Right lung (tissue), 10 donors: ENCODE measurements around the gene CENPX. TPM values are rescaled to one million over a fixed set of nuclear protein-coding genes. Genes with fewer than 3 reads are reported as not detected.

Source experiments
- DNase-seq, 2 donors: peaks; one replicate each; pipeline ENCODE4 v3.0.0-alpha.2; 2013
- long read RNA-seq, 8 donors: transcript quantifications; one replicate each; lab custom pipeline, GENCODE V29; 2026
- polyA plus RNA-seq, 5 donors: library from polyadenylated mRNA; unstranded; fragments of 120-200 nt; gene quantifications; one replicate each; pipeline versions ENCODE4 v1.2.1 to v1.2.3, GENCODE V29; 2013; ENCODE audit warnings: inconsistent platforms in 1 of 5, low replicate concordance in 1 of 5; ENCODE audit not compliant: insufficient read length in 5 of 5, insufficient read depth in 1 of 5

Gene CENPX
- polyA plus RNA-seq, result 10 to 100 TPM; 43.6 to 68.6 (median 50.9) TPM
- long read RNA-seq, donor 1, transcript CENPX-202 (5 exons, 805 nt), result minor isoform, 22 of 71 reads
- long read RNA-seq, donor 1, transcript CENPX-208 (5 exons, 799 nt), result minor isoform, 5 of 71 reads
- long read RNA-seq, donor 1, transcript CENPX-201 (4 exons, 751 nt), result major isoform, 30 of 71 reads
- long read RNA-seq, donor 1, partial matches to known transcripts, result 8 of 71 reads
- long read RNA-seq, donor 1, other reads (novel, unspliced or antisense), result 0 of 71 reads
- long read RNA-seq, donor 2, transcript CENPX-202 (5 exons, 805 nt), result minor isoform, 16 of 45 reads
- long read RNA-seq, donor 2, transcript CENPX-201 (4 exons, 751 nt), result major isoform, 22 of 45 reads
- long read RNA-seq, donor 2, partial matches to known transcripts, result 0 of 45 reads
- long read RNA-seq, donor 2, other reads (novel, unspliced or antisense), result 0 of 45 reads
- long read RNA-seq, donor 3, transcript CENPX-201 (4 exons, 751 nt), result minor isoform, 29 of 80 reads
- long read RNA-seq, donor 3, transcript CENPX-205 (4 exons, 752 nt), result minor isoform, 5 of 80 reads
- long read RNA-seq, donor 3, transcript CENPX-202 (5 exons, 805 nt), result major isoform, 35 of 80 reads
- long read RNA-seq, donor 3, partial matches to known transcripts, result 0 of 80 reads
- long read RNA-seq, donor 3, other reads (novel, unspliced or antisense), result 5 of 80 reads
- long read RNA-seq, donor 4, transcript CENPX-201 (4 exons, 751 nt), result major isoform, 14 of 30 reads
- long read RNA-seq, donor 4, transcript CENPX-202 (5 exons, 805 nt), result minor isoform, 13 of 30 reads
- long read RNA-seq, donor 4, partial matches to known transcripts, result 0 of 30 reads
- long read RNA-seq, donor 4, other reads (novel, unspliced or antisense), result 0 of 30 reads
- long read RNA-seq, donor 5, transcript CENPX-206 (4 exons, 710 nt), result minor isoform, 7 of 112 reads
- long read RNA-seq, donor 5, transcript CENPX-201 (4 exons, 751 nt), result major isoform, 52 of 112 reads
- long read RNA-seq, donor 5, transcript CENPX-202 (5 exons, 805 nt), result minor isoform, 33 of 112 reads
- long read RNA-seq, donor 5, transcript CENPX-210 (5 exons, 730 nt), result minor isoform, 5 of 112 reads
- long read RNA-seq, donor 5, partial matches to known transcripts, result 6 of 112 reads
- long read RNA-seq, donor 5, other reads (novel, unspliced or antisense), result 0 of 112 reads
- long read RNA-seq, donor 6, transcript CENPX-202 (5 exons, 805 nt), result major isoform, 37 of 131 reads
- long read RNA-seq, donor 6, transcript CENPX-210 (5 exons, 730 nt), result minor isoform, 5 of 131 reads
- long read RNA-seq, donor 6, transcript CENPX-201 (4 exons, 751 nt), result minor isoform, 36 of 131 reads
- long read RNA-seq, donor 6, transcript CENPX-206 (4 exons, 710 nt), result minor isoform, 5 of 131 reads
- long read RNA-seq, donor 6, partial matches to known transcripts, result 5 of 131 reads
- long read RNA-seq, donor 6, other reads (novel, unspliced or antisense), result 35 of 131 reads
- long read RNA-seq, donor 7, transcript CENPX-201 (4 exons, 751 nt), result major isoform, 27 of 167 reads
- long read RNA-seq, donor 7, transcript CENPX-202 (5 exons, 805 nt), result minor isoform, 25 of 167 reads
- long read RNA-seq, donor 7, transcript CENPX-206 (4 exons, 710 nt), result minor isoform, 8 of 167 reads
- long read RNA-seq, donor 7, partial matches to known transcripts, result 30 of 167 reads
- long read RNA-seq, donor 7, other reads (novel, unspliced or antisense), result 65 of 167 reads
- long read RNA-seq, donor 8, transcript CENPX-201 (4 exons, 751 nt), result major isoform, 14 of 31 reads
- long read RNA-seq, donor 8, transcript CENPX-202 (5 exons, 805 nt), result minor isoform, 9 of 31 reads
- long read RNA-seq, donor 8, partial matches to known transcripts, result 0 of 31 reads
- long read RNA-seq, donor 8, other reads (novel, unspliced or antisense), result 0 of 31 reads

GRCh38 chr17:82022310-82022980 is at the start of gene CENPX:
TSS of gene CENPX (minus strand) at chr17:82022878. CDS start at chr17:82022861, 17 bp downstream.
- no peak for DNase-seq

- DNase-seq, result no peak
Observed at GRCh38 chr17:82070611-82071010, 47.9 kb upstream of the CENPX start.

GRCh38 chr17:82065638-82066303 is 43.1 kb upstream of the CENPX start, which contains the start of gene DUS1L:
TSS of gene DUS1L (minus strand) at chr17:82065804. CDS start at chr17:82065059, 745 bp downstream.
- DNase-seq, result peak; percentile 43 to 61

DNA sequence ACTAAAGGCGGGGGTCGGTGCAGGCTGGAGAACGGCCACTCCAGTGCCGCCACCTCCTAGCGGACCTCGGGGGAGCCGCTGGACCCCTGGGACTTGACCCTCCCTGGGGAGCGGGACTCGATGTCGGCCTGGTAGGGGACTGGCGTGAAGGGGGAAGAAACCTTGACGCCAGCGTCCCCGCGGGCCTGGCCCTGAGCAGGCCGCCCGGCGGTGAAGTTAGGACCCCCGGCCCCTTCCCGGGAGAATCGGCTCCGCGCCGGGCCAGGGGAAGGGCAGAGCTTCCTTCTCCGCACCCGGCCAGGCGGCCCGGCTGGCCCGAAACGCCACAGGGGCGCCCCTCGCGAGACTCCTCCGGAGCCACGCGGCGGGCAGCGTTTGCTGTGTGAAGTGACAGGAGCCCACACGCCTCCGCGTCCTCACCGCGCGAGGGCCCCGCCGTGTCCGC is 42.5 kb upstream of the CENPX start:
- DNase-seq, result no peak

GRCh38 chr17:82064433-82065192 is 41.9 kb upstream of the CENPX start:
- no peak for DNase-seq

GRCh38 chr17:82063424-82064415 is 41.0 kb upstream of the CENPX start:
- DNase-seq, result no peak

- no peak for DNase-seq
Observed at GRCh38 chr17:82062984-82063368, 40.3 kb upstream of the CENPX start.

DNA sequence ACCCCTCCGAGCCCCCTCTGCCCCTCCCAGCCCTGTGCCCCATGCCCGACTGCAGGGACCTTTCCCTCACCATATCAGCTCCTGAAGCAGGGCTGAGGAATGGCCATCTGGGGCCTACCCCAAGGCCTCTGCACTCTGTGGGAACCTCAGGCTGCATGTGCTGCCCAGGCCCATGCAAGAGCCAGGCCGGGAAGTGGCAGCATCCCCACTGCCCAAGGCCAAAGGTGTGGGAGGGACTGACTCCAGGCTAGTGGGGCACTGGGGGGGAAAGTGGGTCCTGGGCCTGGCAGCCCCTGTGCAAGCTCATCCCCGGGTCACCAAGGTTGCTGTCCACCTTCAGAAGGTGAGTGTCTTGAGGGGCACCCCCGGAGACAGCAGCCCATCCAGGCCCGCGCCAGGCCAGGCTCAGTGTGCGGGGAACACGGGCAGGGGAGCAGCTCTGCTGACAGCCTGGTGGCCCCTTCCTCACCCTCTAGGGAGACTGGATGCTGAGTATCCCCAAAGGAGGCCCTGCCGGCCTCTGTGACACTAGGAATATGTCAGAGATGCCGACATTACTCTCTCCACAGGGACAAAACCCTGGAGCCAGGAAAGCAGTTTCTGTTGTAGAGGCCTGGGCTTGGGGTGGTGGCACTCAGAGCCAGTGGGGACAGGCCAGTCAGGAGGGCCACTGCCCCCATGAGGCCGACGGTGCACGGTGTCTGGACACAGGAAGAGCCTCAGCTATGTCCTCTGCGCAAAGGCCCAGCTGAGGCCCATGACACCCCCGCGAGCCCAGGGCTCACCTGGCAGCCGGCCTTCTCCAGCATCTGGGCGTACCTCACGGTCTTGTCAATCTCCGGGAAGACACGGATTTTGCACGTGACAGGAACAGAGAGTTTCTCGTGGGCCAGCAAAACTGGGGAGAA is 39.7 kb upstream of the CENPX start:
- no peak for DNase-seq

GRCh38 chr17:82061047-82061925 is 38.6 kb upstream of the CENPX start:
- DNase-seq, result no peak

GRCh38 chr17:82060614-82061013 is 37.9 kb upstream of the CENPX start:
- no peak for DNase-seq

- DNase-seq, result no peak
Observed at GRCh38 chr17:82060001-82060380, 37.3 kb upstream of the CENPX start.

DNA sequence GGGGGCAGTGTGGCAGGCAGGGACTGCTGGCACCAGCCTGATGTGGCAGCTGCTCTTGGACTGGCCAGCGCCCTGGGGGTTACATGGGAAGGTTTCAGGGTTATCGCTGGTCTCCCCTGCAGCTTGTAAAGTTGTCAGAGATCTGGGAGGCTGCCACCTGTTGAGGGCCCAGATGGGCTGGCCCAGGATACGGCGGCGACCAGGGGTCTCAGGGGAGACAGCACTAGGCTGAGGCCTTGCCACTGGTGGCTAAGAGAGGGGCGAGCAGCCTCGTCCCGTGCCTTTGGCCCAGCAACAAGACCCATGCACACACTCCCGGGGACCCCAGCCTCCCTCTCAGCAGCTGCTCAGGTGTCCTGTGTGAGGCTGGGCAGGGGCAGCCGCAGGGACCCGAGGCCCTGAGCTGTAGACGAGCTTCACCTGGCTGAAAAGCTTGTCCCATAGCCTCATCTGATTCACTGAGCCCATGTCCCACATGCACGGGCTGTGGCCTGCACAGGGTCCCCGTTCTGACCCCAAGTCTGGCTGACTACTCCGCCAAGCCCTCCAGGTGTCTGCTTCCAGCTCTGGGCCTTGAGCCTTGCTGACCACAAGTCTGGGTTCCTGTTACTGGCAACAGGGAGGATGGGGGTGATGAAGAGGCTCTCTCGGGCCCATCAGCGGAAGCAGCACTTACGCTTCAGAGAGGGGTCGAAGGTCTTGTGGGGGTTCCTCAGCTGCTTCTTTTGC is 36.8 kb upstream of the CENPX start:
- DNase-seq, result no peak

DNA sequence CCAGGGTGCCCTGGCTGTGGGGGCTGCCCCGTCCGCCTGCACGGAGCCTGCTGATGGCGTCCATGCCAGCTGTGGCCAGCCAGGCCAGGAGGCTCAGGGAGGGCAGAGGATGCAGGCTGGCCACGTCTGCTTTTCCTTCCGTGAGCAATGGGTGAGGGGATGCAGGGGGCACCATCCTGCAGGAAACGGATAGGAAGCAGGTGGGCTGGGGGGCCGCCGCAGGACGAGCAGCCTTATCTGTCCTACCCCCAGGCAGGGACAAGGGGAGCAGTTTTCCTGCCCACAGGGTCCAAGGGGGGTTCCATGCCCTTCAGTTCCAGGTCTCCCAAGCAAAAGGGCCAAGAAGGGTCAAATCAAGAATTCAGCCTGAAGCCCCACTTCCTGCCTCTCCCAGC is 36.2 kb upstream of the CENPX start:
- no peak for DNase-seq

- no peak for DNase-seq
Observed at GRCh38 chr17:82058230-82058854, 35.7 kb upstream of the CENPX start.
